GM12865 (cell line): ENCODE results near the gene TRPC4AP.

ENCODE experiments used
- DNase-seq: peaks from one replicate; pipeline ENCODE4 v3.0.0; 2010; ENCODE audit warnings: low read depth
- H3K4me3 ChIP-seq: 2 replicates; pipeline ENCODE4 v1.5.1; 2011; ENCODE audit warnings: mild to moderate bottlenecking, low read depth, low read length, control low read depth
- TF ChIP-seq, protein P1 (sequence below): IDR thresholded peaks from 2 replicates; pipeline ENCODE4 v1.5.1; 2011; ENCODE audit warnings: low read length, control low read depth, low read depth, inconsistent platforms; ENCODE audit not compliant: insufficient read depth; ENCODE audit errors: missing control alignments

TRPC4AP gene

GRCh38 chr20:34987288-34988190, 105.1 kb downstream of the TRPC4AP start:
- TF ChIP-seq, protein P1, sequence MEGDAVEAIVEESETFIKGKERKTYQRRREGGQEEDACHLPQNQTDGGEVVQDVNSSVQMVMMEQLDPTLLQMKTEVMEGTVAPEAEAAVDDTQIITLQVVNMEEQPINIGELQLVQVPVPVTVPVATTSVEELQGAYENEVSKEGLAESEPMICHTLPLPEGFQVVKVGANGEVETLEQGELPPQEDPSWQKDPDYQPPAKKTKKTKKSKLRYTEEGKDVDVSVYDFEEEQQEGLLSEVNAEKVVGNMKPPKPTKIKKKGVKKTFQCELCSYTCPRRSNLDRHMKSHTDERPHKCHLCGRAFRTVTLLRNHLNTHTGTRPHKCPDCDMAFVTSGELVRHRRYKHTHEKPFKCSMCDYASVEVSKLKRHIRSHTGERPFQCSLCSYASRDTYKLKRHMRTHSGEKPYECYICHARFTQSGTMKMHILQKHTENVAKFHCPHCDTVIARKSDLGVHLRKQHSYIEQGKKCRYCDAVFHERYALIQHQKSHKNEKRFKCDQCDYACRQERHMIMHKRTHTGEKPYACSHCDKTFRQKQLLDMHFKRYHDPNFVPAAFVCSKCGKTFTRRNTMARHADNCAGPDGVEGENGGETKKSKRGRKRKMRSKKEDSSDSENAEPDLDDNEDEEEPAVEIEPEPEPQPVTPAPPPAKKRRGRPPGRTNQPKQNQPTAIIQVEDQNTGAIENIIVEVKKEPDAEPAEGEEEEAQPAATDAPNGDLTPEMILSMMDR = no peak
- no peak for DNase-seq
- no peak overlapping the region for H3K4me3 ChIP-seq

DNA sequence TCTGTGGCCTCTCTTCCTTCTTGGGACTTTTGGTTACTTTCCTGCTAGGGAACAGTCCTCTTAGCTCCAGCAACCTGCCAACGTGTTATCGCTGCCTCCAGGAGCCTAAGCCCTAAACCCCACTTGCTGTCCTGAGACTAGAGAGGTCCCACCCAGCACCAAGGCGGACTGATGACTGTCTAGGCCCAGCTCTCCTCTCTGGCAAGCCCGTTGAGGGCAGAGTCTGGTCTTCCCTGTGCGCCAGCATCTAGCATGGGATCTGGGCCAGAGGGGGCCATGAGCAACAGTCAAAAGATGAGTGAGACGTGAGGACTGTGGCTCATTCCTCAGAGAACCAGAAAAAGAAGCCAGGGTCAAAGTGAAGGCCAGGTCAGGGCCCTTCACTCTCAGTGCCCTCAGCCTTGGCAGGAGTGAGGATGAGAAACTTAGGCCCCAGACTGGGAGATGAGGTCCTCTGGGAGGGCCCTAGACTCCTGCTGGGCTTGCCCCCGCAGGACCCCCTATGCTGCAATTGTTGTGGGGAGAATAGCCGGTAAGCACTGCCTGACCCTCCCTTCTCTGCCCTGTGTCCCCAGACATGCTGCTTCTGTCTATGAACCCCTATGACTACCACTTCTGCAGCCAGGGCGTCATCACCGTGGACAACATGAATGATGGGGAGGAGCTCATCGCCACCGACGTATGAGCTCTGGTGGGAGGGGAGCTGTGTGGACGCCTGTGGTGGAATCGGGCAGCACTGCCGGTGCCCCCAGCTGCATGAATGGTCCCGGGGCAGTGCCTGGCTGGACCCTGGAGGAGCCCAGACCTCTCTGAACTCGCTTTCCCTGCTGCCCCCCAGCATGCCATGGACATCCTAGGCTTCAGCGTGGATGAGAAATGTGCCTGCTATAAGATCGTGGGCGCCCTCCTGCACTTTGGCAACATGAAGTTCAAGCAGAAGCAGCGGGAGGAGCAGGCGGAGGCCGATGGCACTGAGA, 106.0 kb downstream of the TRPC4AP start:
- no peak overlapping the region for H3K4me3 ChIP-seq
- DNase-seq = no peak
- TF ChIP-seq, protein P1 = no peak

GRCh38 chr20:34985461-34986310, 106.9 kb downstream of the TRPC4AP start:
- DNase-seq = no peak
- no peak overlapping the region for H3K4me3 ChIP-seq
- TF ChIP-seq, protein P1 = no peak

DNA sequence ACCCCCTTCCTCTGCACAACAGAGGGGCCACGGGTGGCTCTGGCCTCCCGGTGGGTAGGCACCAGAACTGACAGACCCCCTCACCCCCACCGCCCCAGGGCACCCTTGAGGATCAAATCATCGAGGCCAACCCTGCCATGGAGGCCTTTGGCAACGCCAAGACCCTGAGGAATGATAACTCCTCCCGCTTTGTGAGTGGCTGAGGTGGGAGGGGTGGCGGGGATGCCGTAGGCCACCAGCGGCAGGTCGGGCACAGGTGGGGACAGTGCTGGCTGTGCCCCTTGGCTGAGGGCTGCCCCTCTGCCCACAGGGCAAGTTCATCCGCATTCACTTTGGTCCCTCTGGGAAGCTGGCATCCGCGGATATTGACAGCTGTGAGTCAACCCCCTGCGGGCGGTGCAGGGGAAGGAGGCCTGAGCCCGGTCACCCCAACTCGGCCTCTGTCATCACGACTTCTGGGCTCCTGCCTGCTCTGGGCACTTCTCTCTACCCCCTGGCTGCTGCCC, 107.8 kb downstream of the TRPC4AP start:
- H3K4me3 ChIP-seq = no peak overlapping the region
- TF ChIP-seq, protein P1 = no peak
- no peak for DNase-seq

GRCh38 chr20:34983995-34984735, 108.4 kb downstream of the TRPC4AP start:
- DNase-seq = no peak
- no peak overlapping the region for H3K4me3 ChIP-seq
- TF ChIP-seq, protein P1 = no peak
